Hematopoietic multipotent progenitor cell treated with erythropoietin and hydrocortisone succinate and interleukin-3 and kit ligand, for 15 days (in vitro differentiated cells): ENCODE measurements around the gene ACADVL.

Source experiments
- DNase-seq: peaks from one replicate; pipeline ENCODE4 v3.0.0-alpha.2; 2015; ENCODE audit warnings: low spot score

ACADVL gene

GRCh38 chr17:7191571-7192270 is 28.0 kb upstream of the ACADVL start:
- peak; percentile 16 for DNase-seq

- no peak for DNase-seq
Observed at GRCh38 chr17:7192271-7192937, 27.3 kb upstream of the ACADVL start.

- DNase-seq, result no peak
Observed at GRCh38 chr17:7195971-7196370, 23.8 kb upstream of the ACADVL start.

- DNase-seq, result no peak
Observed at GRCh38 chr17:7196651-7197401, 22.9 kb upstream of the ACADVL start.

- DNase-seq, result no peak
Observed at GRCh38 chr17:7203391-7203790, 16.3 kb upstream of the ACADVL start.

GRCh38 chr17:7204336-7204735 is 15.4 kb upstream of the ACADVL start:
- no peak for DNase-seq

- peak; percentile 49 for DNase-seq
Observed at GRCh38 chr17:7204828-7205461, 14.8 kb upstream of the ACADVL start.

- no peak for DNase-seq
Observed at GRCh38 chr17:7205561-7205960, 14.2 kb upstream of the ACADVL start.

GRCh38 chr17:7207120-7208001 is 12.4 kb upstream of the ACADVL start:
- DNase-seq, result no peak

- DNase-seq, result no peak
Observed at GRCh38 chr17:7208027-7208571, 11.6 kb upstream of the ACADVL start.

- DNase-seq, result no peak
Observed at GRCh38 chr17:7208754-7209460, 10.8 kb upstream of the ACADVL start.

GRCh38 chr17:7211491-7212273 is 8.1 kb upstream of the ACADVL start:
- no peak for DNase-seq

- peak; percentile 63 for DNase-seq
Observed at GRCh38 chr17:7213895-7214299, 5.8 kb upstream of the ACADVL start.

GRCh38 chr17:7214300-7215135 is 5.2 kb upstream of the ACADVL start:
- peak; percentile 88 for DNase-seq

- no peak for DNase-seq
Observed at GRCh38 chr17:7215136-7215638, 4.6 kb upstream of the ACADVL start.

GRCh38 chr17:7215652-7216180 is 4.0 kb upstream of the ACADVL start:
- no peak for DNase-seq

- DNase-seq, result no peak
Observed at GRCh38 chr17:7216242-7217112, 3.3 kb upstream of the ACADVL start.
